ENCODE results near the gene U2SURP.

Gene U2SURP

GRCh38 chr3:143099210-143099609 lies 97.8 kb downstream of the U2SURP start:
- H3K4me3 ChIP-seq (replicated peaks in 1 of 2; ENCODE audit: low read depth in 2 of 2, low read length in 2 of 2) = no peak overlapping the region
- no peak for DNase-seq (ENCODE audit: low read depth in 2 of 2)
- TF ChIP-seq CTCF (IDR thresholded peaks at IDR 0.05; ENCODE audit: low read depth, low read length) = no peak

- no peak overlapping the region for H3K4me3 ChIP-seq (replicated peaks in 1 of 2; ENCODE audit: low read depth in 2 of 2, low read length in 2 of 2)
- no peak for TF ChIP-seq CTCF (IDR thresholded peaks at IDR 0.05; ENCODE audit: low read depth, low read length)
- DNase-seq (ENCODE audit: low read depth in 2 of 2) = no peak
Observed at GRCh38 chr3:143099690-143100089, 98.3 kb downstream of the U2SURP start.

- DNase-seq (ENCODE audit: low read depth in 2 of 2) = no peak
- TF ChIP-seq CTCF (IDR thresholded peaks at IDR 0.05; ENCODE audit: low read depth, low read length) = no peak
- H3K4me3 ChIP-seq (replicated peaks in 1 of 2; ENCODE audit: low read depth in 2 of 2, low read length in 2 of 2) = no peak overlapping the region
Observed at GRCh38 chr3:143100451-143100850, 99.1 kb downstream of the U2SURP start.

GRCh38 chr3:143101792-143102381 lies 100.5 kb downstream of the U2SURP start:
- no peak overlapping the region for H3K4me3 ChIP-seq (replicated peaks in 1 of 2; ENCODE audit: low read depth in 2 of 2, low read length in 2 of 2)
- no peak for DNase-seq (ENCODE audit: low read depth in 2 of 2)
- TF ChIP-seq CTCF (IDR thresholded peaks at IDR 0.05; ENCODE audit: low read depth, low read length) = no peak

- no peak overlapping the region for H3K4me3 ChIP-seq (replicated peaks in 1 of 2; ENCODE audit: low read depth in 2 of 2, low read length in 2 of 2)
- TF ChIP-seq CTCF (IDR thresholded peaks at IDR 0.05; ENCODE audit: low read depth, low read length) = no peak
- DNase-seq (ENCODE audit: low read depth in 2 of 2) = no peak
Observed at GRCh38 chr3:143103652-143104051, 102.3 kb downstream of the U2SURP start.

- H3K4me3 ChIP-seq (replicated peaks in 1 of 2; ENCODE audit: low read depth in 2 of 2, low read length in 2 of 2) = no peak overlapping the region
- no peak for TF ChIP-seq CTCF (IDR thresholded peaks at IDR 0.05; ENCODE audit: low read depth, low read length)
- no peak for DNase-seq (ENCODE audit: low read depth in 2 of 2)
Observed at GRCh38 chr3:143105170-143105569, 103.8 kb downstream of the U2SURP start.

GRCh38 chr3:143109861-143110260 lies 108.5 kb downstream of the U2SURP start:
- H3K4me3 ChIP-seq (replicated peaks in 1 of 2; ENCODE audit: low read depth in 2 of 2, low read length in 2 of 2) = no peak overlapping the region
- no peak for DNase-seq (ENCODE audit: low read depth in 2 of 2)
- TF ChIP-seq CTCF (IDR thresholded peaks at IDR 0.05; ENCODE audit: low read depth, low read length) = no peak
